HepG2 (cell line): ENCODE measurements around the gene OR4D9. TPM values are rescaled to one million over a fixed set of nuclear protein-coding genes. Genes with fewer than 3 reads are reported as not detected.

ENCODE experiments used
- ERF ChIP-seq: IDR thresholded peaks from 2 replicates; pipeline ENCODE4 v1.6.1; 2018; ENCODE audit warnings: missing biosample characterization, missing genetic modification reagents
- HNRNPLL ChIP-seq: fragments of 200-400 bp; formaldehyde crosslinking; IDR thresholded peaks from 2 replicates; pipeline ENCODE4 v1.6.1; 2017; ENCODE audit warnings: mild to moderate bottlenecking, low read depth, low read length; ENCODE audit not compliant: poor library complexity, severe bottlenecking
- JDP2 ChIP-seq: sonication (generic); formaldehyde crosslinking; IDR thresholded peaks from 2 replicates; pipeline ENCODE4 v1.8.1; 2022; ENCODE audit warnings: missing genetic modification reagents, borderline replicate concordance
- MYC ChIP-seq: sonication (generic); formaldehyde crosslinking; IDR thresholded peaks from 2 replicates; pipeline ENCODE4 v1.9.0; 2021; ENCODE audit warnings: missing genetic modification reagents, borderline replicate concordance
- SKI ChIP-seq: fragments of 450-650 bp; IDR thresholded peaks from one replicate; pipeline ENCODE4 v1.6.1; 2018; ENCODE audit warnings: mild to moderate bottlenecking; ENCODE audit not compliant: partially characterized antibody
- ZFAT ChIP-seq: sonication (generic); formaldehyde crosslinking; conservative IDR thresholded peaks from 2 replicates; pipeline ENCODE4 v1.8.1; 2023; ENCODE audit warnings: missing genetic modification reagents, inconsistent platforms
- ZNF556 ChIP-seq: sonication (generic); formaldehyde crosslinking; IDR thresholded peaks from 2 replicates; pipeline ENCODE4 v1.4.0; 2020; ENCODE audit warnings: mild to moderate bottlenecking, missing genetic modification reagents, borderline replicate concordance
- ZNF558 ChIP-seq: sonication (generic); formaldehyde crosslinking; IDR thresholded peaks from 2 replicates; pipeline ENCODE4 v1.9.0; 2022; ENCODE audit warnings: mild to moderate bottlenecking, missing genetic modification reagents, borderline replicate concordance
- polyA plus RNA-seq, 8 experiments: library from polyadenylated mRNA; depleted of rRNA in 3 of 8; stranded (reverse) in 7 of 8; unstranded in 1 of 8; fragments of >200 nt; fragmentation: Illumina TruSeq in 4 of 8; extraction: Trizol in 4 of 8; gene quantifications; 2 replicates each; pipeline versions ENCODE4 v1.2.1 to v1.2.3, GENCODE V29; 2011 to 2016; ENCODE audit warnings: low read depth in 4 of 8, missing spikeins in 1 of 8, mixed read lengths in 1 of 8; ENCODE audit not compliant: insufficient read depth in 1 of 8
- total RNA-seq, 5 experiments: library from RNA; depleted of rRNA; stranded (reverse); fragments of >200 nt; fragmentation: Illumina TruSeq; extraction: Trizol; gene quantifications; 2 replicates each; pipeline ENCODE4 v1.2.3, GENCODE V29; 2016; ENCODE audit warnings: low read depth in 1 of 5
- TF ChIP-seq, protein P1 (sequence below): sonication (generic); formaldehyde crosslinking; IDR thresholded peaks from 2 replicates; pipeline ENCODE4 v1.8.0; 2023; ENCODE audit warnings: mild to moderate bottlenecking, missing genetic modification reagents
- TF ChIP-seq, protein P2 (sequence below): sonication (generic); formaldehyde crosslinking; conservative IDR thresholded peaks from 2 replicates; pipeline ENCODE4 v1.8.0; 2022; ENCODE audit warnings: mild to moderate bottlenecking, moderate library complexity, missing genetic modification reagents
- TF ChIP-seq, protein P3 (sequence below): IDR thresholded peaks from 2 replicates; pipeline ENCODE4 v1.6.1; 2016; ENCODE audit warnings: mild to moderate bottlenecking
- TF ChIP-seq, protein P4 (sequence below), 2 experiments: sonication (generic) in 1 of 2; formaldehyde crosslinking in 1 of 2; IDR thresholded peaks; 2 replicates each; pipeline versions ENCODE4 v1.4.0 to v1.6.1; 2016 to 2020; ENCODE audit warnings: borderline replicate concordance in 1 of 2, low read depth in 1 of 2, mild to moderate bottlenecking in 1 of 2, missing genetic modification reagents in 1 of 2
- TF ChIP-seq, protein P5 (sequence below): sonication (generic); formaldehyde crosslinking; IDR thresholded peaks from 2 replicates; pipeline ENCODE4 v1.8.0; 2022; ENCODE audit warnings: mild to moderate bottlenecking, missing genetic modification reagents
- TF ChIP-seq, protein P6 (sequence below): sonication (generic); formaldehyde crosslinking; IDR thresholded peaks from 2 replicates; pipeline ENCODE4 v1.5.1; 2020; ENCODE audit warnings: mild to moderate bottlenecking, missing genetic modification reagents

Gene OR4D9
- total and polyA plus RNA-seq, 2 of the 13 experiments (the other 11 are each of a cell fraction or from before 2014, with no cell fraction given), result not detected

DNA sequence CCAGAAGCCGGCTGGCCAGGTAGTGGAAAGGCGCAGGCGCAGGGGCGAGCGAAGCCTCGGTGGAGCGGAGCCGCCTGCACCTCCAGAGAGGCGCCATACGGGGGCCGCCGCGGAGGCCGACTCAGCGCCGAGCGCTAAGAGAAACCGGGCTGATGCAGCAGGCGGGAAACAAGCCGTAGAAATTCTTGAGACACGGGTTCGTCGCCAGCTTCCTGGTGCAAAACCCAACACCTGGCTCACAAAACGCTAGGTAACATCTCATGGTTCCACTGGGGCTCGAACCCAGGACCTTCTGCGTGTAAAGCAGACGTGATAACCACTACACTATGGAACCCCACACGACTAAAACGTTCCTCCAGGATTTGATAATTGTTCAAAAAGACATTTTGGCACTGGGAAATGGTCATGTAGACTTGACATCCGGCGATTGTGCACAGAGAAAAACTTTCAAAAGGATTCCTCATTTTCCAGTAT, 39.1 kb downstream of the OR4D9 start (continued):
- TF ChIP-seq SKI, result peak; percentile 34
- TF ChIP-seq ZNF558, result no peak; the same call in 1 of the 2 replicates
- TF ChIP-seq, protein P1, sequence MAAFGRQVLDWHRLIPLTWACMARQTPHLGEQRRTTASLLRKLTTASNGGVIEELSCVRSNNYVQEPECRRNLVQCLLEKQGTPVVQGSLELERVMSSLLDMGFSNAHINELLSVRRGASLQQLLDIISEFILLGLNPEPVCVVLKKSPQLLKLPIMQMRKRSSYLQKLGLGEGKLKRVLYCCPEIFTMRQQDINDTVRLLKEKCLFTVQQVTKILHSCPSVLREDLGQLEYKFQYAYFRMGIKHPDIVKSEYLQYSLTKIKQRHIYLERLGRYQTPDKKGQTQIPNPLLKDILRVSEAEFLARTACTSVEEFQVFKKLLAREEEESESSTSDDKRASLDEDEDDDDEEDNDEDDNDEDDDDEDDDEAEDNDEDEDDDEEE (CRISPR knock-in tag), result peak; percentile 58; the same call in 1 of the 2 replicates
- TF ChIP-seq, protein P2, sequence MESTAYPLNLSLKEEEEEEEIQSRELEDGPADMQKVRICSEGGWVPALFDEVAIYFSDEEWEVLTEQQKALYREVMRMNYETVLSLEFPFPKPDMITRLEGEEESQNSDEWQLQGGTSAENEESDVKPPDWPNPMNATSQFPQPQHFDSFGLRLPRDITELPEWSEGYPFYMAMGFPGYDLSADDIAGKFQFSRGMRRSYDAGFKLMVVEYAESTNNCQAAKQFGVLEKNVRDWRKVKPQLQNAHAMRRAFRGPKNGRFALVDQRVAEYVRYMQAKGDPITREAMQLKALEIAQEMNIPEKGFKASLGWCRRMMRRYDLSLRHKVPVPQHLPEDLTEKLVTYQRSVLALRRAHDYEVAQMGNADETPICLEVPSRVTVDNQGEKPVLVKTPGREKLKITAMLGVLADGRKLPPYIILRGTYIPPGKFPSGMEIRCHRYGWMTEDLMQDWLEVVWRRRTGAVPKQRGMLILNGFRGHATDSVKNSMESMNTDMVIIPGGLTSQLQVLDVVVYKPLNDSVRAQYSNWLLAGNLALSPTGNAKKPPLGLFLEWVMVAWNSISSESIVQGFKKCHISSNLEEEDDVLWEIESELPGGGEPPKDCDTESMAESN (CRISPR knock-in tag), result no peak
- TF ChIP-seq ERF, result peak; percentile 84
- TF ChIP-seq ZFAT (CRISPR knock-in tag), result no peak
- peak; percentile 96 for TF ChIP-seq ZNF556
- TF ChIP-seq HNRNPLL, result peak; percentile 81
- TF ChIP-seq, protein P3, sequence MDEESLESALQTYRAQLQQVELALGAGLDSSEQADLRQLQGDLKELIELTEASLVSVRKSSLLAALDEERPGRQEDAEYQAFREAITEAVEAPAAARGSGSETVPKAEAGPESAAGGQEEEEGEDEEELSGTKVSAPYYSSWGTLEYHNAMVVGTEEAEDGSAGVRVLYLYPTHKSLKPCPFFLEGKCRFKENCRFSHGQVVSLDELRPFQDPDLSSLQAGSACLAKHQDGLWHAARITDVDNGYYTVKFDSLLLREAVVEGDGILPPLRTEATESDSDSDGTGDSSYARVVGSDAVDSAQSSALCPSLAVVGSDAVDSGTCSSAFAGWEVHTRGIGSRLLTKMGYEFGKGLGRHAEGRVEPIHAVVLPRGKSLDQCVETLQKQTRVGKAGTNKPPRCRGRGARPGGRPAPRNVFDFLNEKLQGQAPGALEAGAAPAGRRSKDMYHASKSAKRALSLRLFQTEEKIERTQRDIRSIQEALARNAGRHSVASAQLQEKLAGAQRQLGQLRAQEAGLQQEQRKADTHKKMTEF (CRISPR knock-in tag), result peak; percentile 68; the same call in 1 of the 2 replicates
- TF ChIP-seq, protein P4, sequence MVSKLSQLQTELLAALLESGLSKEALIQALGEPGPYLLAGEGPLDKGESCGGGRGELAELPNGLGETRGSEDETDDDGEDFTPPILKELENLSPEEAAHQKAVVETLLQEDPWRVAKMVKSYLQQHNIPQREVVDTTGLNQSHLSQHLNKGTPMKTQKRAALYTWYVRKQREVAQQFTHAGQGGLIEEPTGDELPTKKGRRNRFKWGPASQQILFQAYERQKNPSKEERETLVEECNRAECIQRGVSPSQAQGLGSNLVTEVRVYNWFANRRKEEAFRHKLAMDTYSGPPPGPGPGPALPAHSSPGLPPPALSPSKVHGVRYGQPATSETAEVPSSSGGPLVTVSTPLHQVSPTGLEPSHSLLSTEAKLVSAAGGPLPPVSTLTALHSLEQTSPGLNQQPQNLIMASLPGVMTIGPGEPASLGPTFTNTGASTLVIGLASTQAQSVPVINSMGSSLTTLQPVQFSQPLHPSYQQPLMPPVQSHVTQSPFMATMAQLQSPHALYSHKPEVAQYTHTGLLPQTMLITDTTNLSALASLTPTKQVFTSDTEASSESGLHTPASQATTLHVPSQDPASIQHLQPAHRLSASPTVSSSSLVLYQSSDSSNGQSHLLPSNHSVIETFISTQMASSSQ (IDR thresholded peaks at IDR 0.05; ENCODE audit: low read depth), result 0 out of 2 replicates have a peak, but pooled peaks have one; percentile 26
- TF ChIP-seq, protein P4 (CRISPR knock-in tag; IDR thresholded peaks at IDR 0.05; ENCODE audit: borderline replicate concordance), result peak; percentile 72; the same call in 1 of the 2 replicates
- no peak for TF ChIP-seq JDP2 (CRISPR knock-in tag)
- TF ChIP-seq MYC, result no peak
- TF ChIP-seq, protein P5, sequence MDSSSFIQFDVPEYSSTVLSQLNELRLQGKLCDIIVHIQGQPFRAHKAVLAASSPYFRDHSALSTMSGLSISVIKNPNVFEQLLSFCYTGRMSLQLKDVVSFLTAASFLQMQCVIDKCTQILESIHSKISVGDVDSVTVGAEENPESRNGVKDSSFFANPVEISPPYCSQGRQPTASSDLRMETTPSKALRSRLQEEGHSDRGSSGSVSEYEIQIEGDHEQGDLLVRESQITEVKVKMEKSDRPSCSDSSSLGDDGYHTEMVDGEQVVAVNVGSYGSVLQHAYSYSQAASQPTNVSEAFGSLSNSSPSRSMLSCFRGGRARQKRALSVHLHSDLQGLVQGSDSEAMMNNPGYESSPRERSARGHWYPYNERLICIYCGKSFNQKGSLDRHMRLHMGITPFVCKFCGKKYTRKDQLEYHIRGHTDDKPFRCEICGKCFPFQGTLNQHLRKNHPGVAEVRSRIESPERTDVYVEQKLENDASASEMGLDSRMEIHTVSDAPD, result no peak; the same call in 1 of the 2 replicates
- TF ChIP-seq, protein P6, sequence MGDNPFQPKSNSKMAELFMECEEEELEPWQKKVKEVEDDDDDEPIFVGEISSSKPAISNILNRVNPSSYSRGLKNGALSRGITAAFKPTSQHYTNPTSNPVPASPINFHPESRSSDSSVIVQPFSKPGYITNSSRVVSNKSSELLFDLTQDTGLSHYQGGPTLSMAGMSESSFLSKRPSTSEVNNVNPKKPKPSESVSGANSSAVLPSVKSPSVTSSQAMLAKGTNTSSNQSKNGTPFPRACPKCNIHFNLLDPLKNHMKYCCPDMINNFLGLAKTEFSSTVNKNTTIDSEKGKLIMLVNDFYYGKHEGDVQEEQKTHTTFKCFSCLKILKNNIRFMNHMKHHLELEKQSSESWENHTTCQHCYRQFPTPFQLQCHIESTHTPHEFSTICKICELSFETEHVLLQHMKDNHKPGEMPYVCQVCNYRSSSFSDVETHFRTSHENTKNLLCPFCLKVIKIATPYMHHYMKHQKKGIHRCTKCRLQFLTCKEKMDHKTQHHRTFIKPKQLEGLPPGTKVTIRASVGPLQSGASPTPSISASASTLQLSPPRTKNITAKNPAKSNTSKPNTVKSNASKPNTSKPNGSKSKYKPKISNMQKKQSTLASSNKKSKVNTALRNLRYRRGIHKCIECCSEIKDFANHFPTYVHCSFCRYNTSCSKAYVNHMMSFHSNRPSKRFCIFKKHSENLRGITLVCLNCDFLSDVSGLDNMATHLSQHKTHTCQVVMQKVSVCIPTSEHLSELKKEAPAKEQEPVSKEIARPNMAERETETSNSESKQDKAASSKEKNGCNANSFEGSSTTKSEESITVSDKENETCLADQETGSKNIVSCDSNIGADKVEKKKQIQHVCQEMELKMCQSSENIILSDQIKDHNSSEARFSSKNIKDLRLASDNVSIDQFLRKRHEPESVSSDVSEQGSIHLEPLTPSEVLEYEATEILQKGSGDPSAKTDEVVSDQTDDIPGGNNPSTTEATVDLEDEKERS (CRISPR knock-in tag), result no peak; the same call in 1 of the 2 replicates
